ENCODE results near the gene UNC79.
A peak's percentile ranks its signal among the peaks of the same experiment; 100 is the strongest.
"Not testable (repeated sequence)": the region's sequence is repeated elsewhere in the genome, so short reads cannot be mapped to it uniquely, and the experiment has no call there.

Gene UNC79

DNA sequence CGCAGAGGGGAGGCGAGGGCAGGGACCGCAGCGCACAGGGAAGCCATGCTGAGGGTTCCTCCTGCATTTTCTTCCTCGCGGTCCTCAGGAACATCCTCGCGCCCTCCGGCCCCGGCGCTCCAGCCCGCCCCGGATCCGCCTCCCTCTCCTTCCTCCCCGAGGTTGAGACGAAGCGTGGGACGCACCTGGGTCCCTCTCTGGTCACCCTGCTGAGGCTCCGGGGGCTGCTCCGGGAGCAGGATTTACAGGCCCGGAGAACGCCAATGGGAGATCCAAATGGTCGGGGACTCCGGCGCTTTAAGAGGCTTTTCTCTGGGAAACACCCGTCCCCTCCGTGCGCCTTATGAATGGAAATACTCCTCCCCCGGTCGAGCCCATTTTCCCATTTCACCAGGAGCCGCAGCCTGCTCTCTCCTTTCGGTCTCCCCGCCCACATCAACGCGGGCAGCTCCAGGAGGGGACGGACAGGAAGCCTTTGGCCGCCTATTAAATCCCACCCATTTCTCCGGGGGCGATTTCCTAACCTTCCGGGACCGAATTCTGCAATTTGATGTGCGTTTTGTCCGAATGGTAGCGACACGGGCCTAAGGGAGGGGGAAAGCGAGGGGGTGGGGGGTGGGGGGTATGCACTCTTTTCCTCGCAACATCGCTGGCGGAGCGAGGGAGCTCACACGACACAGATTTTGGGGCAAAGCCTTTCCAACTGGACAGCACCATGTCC, at the start of gene UNC79:
UNC79 (plus strand) TSS at position 625 of the 721 bp plus-strand sequence; CDS start at position 716, 91 bp downstream.
- DNase-seq (ENCODE audit: low read depth), result peak; percentile 6

DNA sequence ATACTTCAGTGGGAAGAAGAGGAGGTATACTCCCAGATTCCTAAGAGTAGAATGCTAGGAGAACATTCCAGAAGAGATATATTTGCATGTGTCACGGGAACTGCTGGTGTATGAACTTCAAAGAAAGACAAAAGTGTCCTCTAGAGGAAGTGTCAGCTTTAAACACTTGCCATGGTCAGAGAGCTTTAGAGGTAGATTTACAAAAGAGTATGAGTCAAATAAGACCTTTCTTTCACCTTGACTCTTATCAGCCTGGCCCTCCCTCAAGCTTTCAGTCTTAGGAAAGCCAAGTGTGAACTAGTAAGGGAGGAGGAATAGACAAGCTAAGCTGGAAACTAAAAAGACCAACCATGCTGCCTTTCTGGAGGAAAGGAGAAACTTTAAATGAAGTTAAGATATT, 49.1 kb upstream of the UNC79 start:
- DNase-seq (ENCODE audit: low read depth), result no peak

DNA sequence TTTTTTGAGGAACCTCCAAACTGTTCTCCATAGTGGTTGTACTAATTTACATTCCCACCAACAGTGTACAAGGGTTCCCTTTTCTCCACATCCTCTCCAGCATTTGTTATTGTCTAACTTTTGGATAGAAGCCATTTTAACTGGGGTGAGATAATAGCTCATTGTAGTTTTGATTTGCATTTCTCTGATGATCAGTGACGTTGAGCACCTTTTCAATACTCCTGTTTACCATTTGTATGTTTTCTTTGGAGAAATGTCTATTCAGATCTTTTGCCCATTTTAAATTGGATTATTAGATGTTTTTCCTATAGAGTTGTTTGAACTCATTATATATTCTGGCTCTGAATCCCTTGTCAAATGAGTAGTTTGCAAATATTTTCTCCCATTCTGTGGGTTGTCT, 46.5 kb upstream of the UNC79 start:
- DNase-seq (ENCODE audit: low read depth), result not testable (repeated sequence)

DNA sequence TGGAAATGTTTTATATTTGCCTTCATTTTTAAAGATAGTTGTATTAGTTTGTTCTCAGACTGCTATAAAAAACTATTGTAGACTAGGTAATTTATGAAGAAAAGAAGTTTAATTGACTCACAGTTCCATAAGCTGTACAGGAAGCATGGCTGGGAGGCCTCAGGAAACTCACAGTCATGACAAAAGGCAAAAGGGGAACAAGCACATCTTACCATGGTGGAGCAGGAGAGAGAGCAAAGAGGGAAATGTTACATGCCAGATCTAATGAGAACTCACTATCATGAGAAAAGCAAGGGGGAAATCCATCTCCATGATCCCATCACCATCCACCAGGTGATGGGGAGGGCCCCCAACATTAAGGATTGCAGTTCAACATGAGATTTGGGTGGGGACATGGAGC, 35.5 kb upstream of the UNC79 start:
- DNase-seq (ENCODE audit: low read depth), result no peak

DNA sequence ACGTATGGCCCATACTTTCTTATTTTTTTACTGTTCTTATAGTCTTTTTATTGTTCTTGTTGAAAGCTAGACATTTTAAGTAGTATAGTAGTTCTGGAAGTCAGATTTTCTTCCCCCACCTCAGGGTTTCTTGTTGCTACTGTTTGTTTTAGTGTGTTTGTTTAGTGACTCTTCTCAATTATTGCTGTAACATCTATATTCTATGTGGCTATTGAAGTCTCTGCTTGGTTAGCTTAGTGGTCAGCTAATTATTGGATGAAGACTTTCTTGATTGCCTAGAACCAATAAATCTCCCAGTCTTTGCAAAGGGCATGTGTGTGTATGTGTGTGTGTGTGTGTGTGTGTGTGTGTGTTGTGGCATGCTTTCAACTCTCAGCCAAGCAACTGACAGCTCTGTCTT, 34.3 kb upstream of the UNC79 start:
- no peak for DNase-seq (ENCODE audit: low read depth)

DNA sequence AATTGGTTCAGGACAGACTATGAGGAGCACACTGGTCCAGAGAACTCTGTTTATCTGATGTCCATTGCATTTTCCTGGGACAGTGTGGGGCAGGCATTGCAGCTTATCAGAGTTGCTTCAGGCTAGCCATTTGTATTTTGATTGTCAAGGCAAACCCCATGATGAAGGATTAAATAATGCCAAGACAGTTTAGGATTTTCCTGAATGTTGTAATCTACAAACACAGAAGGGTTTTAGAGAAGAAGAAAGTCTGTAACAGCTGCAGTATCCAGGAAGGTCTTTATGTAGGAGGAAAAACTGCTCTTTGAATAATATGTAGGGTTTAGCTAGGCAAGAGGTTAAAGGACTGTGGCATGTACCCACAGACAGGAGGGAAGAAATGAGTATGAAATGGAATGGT, 32.2 kb upstream of the UNC79 start:
- DNase-seq (ENCODE audit: low read depth), result no peak

DNA sequence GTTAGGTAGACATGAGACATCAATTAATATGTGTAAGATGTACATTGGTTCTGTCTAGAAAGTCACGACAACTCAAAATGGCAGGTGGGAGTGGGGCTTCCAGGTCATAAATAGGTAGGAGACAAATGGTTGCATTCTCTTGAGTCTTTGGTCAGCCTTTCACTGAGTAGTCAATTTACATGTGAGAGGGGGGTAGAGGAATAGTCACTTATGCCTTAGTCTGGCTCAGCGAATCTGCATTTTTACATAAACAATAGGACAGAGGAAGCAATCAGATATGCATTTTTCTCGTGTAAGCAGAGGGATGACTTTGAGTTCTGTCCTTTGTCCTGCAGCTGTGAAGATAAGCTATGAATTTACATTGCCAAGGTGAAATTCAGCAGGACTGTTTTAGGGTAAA, 27.8 kb upstream of the UNC79 start:
- no peak for DNase-seq (ENCODE audit: low read depth)

GRCh38 chr14:93410021-93410420, 20.7 kb upstream of the UNC79 start:
- no peak for DNase-seq (ENCODE audit: low read depth)

- no peak for DNase-seq (ENCODE audit: low read depth)
Observed at GRCh38 chr14:93410893-93411292, 19.8 kb upstream of the UNC79 start.

- not testable (repeated sequence) for DNase-seq (ENCODE audit: low read depth)
Observed at GRCh38 chr14:93425136-93425535, 5.6 kb upstream of the UNC79 start.

DNA sequence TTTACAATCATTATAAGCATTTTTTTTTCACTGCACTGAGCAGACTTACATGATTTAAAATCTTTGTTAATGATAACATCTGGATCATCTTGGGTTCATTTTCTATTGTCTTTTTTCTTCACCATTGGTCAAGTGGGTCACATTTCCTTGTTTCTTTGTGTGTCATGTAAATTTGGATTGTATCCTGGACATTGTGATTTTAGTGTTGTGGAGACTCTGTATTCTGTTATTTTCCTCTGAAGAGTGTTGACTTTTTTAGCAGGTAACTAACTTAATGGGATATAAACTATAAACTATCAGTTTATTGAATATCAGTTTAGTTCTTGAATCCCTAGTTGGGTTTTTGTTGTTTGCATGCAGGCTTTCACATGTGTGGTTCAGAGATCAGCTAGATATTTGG, 4.0 kb upstream of the UNC79 start:
- no peak for DNase-seq (ENCODE audit: low read depth)

GRCh38 chr14:93431036-93431670, 414 bp downstream of the UNC79 start:
- DNase-seq (ENCODE audit: low read depth), result peak; percentile 13

GRCh38 chr14:93454224-93454623, 23.5 kb downstream of the UNC79 start:
- no peak for DNase-seq (ENCODE audit: low read depth)

- DNase-seq (ENCODE audit: low read depth), result no peak
Observed at GRCh38 chr14:93456356-93456755, 25.6 kb downstream of the UNC79 start.

DNA sequence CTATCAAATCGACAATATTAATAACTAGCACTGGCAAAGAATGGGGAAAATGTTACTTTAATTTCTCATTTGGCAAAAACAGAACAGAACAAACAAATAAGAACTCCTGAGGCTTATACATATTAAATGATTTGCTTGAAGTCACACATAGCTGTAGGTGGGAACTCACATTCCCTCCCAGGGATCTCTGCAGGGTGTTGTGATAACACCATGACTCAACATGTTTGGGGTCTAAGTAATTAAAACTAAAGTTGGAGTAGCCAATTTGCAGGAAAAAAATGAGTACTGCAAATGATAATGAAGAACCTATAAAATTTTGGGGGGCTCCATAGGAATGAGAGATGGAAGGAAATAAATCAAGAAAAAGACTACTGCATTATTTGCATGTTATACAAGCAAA, 27.5 kb downstream of the UNC79 start:
- no peak for DNase-seq (ENCODE audit: low read depth)

- no peak for DNase-seq (ENCODE audit: low read depth)
Observed at GRCh38 chr14:93462479-93462878, 31.7 kb downstream of the UNC79 start.

DNA sequence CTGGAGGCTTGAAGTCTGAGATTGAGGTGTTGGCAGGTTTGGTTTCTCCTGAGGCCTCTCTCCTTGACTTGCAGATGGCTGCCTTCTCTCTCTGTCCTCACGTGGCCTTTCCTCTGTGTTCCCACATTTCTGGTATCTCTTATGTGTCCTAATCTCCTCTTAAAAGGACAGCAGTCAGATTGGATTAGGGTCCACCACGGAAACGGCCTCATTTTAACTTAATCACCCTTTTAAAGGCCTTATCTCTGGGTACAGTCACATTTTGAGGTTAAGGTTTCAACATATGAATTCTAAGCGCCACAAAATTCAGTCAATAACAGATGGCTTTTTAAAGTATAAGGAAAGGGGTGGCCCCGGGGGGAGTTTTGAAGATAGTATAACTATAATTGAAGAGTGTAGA, 33.5 kb downstream of the UNC79 start:
- DNase-seq (ENCODE audit: low read depth), result no peak

DNA sequence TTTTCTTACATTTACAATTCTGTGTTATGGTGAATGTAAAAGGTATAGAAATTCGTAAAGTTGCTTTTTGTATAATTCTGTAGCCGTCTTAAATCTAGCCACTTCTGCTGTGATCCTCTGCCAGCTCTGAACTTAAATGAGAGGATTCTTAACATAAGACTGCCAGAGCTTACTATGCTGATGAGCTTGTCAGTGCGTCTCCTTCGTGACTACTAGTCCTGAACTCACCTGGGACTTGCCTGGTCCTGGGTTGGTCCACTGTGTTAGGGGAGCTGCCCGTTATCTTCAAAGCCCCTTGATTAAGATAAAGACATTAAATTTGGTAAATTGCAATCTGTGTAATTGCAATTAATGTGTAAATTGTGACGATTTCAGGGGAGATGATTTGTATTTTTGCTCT, 44.7 kb downstream of the UNC79 start:
- DNase-seq (ENCODE audit: low read depth), result no peak

DNA sequence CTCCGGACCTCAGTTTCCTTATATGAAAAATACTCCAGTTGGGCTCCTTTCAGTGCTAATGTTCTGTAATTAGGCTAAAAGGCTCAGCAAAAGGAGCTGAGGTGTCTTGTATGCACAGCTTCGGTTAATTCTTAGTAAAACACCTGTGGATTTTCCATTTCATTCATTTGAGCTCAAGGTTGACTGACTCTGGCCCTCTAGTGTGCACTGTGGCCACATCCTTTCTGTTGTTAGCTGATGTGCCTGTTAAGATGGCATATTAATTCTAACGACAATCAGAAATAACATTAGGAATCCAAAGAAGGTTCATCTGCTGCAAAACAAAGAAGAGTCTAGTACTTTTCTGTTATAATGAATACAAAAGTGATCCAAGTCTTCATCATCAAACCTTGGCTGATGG, 45.6 kb downstream of the UNC79 start:
- no peak for DNase-seq (ENCODE audit: low read depth)

GRCh38 chr14:93479074-93479473, 48.3 kb downstream of the UNC79 start:
- DNase-seq (ENCODE audit: low read depth), result not testable (repeated sequence)

DNA sequence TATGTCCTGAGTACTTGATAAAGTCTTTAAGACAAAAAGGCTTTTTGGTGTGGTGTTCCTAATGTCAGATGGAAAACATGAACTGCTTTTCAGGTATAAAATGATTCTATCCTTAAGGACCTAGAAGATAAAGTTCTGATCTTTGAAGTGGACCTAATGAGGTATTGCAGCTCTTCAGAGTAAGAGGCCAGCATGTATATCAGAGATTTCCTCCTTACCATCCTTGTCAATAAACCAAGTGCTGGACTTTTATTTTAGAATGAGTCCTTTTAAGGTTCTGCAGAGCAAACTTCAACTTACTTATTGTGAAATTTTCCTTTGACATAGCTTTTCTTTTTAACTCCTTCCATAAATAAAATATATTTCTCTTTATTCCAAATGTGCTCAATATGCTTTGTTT, 50.1 kb downstream of the UNC79 start:
- no peak for DNase-seq (ENCODE audit: low read depth)

GRCh38 chr14:93481758-93482157, 51.0 kb downstream of the UNC79 start:
- peak; percentile 7 for DNase-seq (ENCODE audit: low read depth)

DNA sequence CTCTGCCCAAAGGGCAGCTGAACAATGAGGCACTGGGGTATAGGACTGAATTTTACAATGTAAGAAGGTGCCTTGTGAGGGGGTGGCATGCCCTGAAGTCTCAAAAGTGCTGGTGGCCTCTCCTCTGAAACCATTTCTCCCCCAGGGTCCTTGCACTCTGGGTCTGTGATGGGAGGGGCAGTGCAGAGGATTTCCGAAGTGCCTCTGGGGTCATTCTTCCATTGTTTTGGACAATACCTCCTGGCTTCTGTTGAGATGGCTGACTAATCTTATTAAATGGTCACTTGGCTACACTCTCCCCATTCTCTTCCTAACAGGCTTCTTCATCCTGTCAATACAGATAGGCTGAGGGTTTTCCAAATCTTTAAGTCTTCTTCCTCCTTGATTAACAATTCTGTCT, 59.3 kb downstream of the UNC79 start:
- DNase-seq (ENCODE audit: low read depth), result no peak

DNA sequence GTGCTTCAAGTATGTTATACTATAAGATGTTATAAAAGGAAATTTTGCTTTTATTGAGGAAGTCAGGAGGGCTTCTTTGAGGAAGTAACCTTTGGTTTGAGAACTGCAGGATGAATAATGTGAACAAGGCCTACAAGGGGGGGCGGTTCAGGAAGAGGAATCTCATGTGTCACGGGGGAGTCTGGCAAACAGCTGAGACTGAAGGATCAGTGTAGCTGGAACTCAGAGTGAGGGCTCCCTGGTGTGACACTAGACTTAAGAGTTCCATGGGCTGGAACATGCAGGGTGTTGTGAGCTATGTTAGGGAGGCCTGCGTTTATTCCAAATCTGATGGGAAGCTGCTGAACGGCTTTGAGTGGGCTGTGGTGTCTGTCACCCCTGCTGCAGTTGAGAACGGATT, 62.3 kb downstream of the UNC79 start:
- no peak for DNase-seq (ENCODE audit: low read depth)
